Kidney (tissue), 14 donors: ENCODE results near the gene COPS3. TPM values are rescaled to one million over a fixed set of nuclear protein-coding genes. Genes with fewer than 3 reads are reported as not detected.

Experiments
- DNase-seq, 5 donors: peaks; one replicate each; pipeline ENCODE4 v3.0.0-alpha.2; 2013 to 2020
- FAIRE-seq: peaks from 2 replicates; lab custom pipeline; 2012; peaks lifted over from hg19 to GRCh38; lab: Jason Lieb, UNC
- H3K27ac ChIP-seq, 2 donors: one replicate each; pipeline ENCODE4 v1.7.0; 2013; ENCODE audit warnings: low read depth in 2 of 2, low read length in 2 of 2, inconsistent platforms in 1 of 2
- H3K27me3 ChIP-seq: one replicate; pipeline ENCODE4 v1.7.1; 2013; ENCODE audit warnings: low read length, inconsistent platforms; ENCODE audit not compliant: control insufficient read depth, insufficient read depth
- H3K36me3 ChIP-seq, 3 donors: one replicate each; pipeline versions ENCODE4 v1.7.0 to v1.7.1; 2013; ENCODE audit warnings: low read length in 3 of 3, control low read depth in 1 of 3, inconsistent platforms in 1 of 3; ENCODE audit not compliant: insufficient read depth in 3 of 3, control insufficient read depth in 2 of 3
- H3K4me1 ChIP-seq, 3 donors: one replicate each; pipeline versions ENCODE4 v1.7.0 to v1.7.1; 2013; ENCODE audit warnings: low read length in 3 of 3, inconsistent platforms in 1 of 3, low read depth in 1 of 3; ENCODE audit not compliant: control insufficient read depth in 2 of 3, insufficient read depth in 2 of 3
- H3K4me3 ChIP-seq, 3 donors: one replicate each; pipeline versions ENCODE4 v1.7.0 to v1.8.1; 2013; ENCODE audit warnings: low read length in 3 of 3, control low read depth in 1 of 3, inconsistent platforms in 1 of 3
- H3K9ac ChIP-seq, 3 donors: one replicate each; pipeline versions ENCODE4 v1.7.0 to v1.7.1; 2013; ENCODE audit warnings: low read length in 3 of 3, control low read depth in 1 of 3, inconsistent platforms in 1 of 3
- H3K9me3 ChIP-seq, 3 donors: one replicate each; pipeline versions ENCODE4 v1.7.0 to v1.7.1; 2013; ENCODE audit warnings: low read length in 3 of 3, control low read depth in 1 of 3, inconsistent platforms in 1 of 3; ENCODE audit not compliant: control insufficient read depth in 2 of 3, insufficient read depth in 1 of 3
- CTCF ChIP-seq: IDR thresholded peaks from 3 replicates; pipeline ENCODE4 v1.5.1; 2012; ENCODE audit warnings: mild to moderate bottlenecking, moderate library complexity, borderline replicate concordance; ENCODE audit not compliant: insufficient read depth; ENCODE audit errors: extremely low read depth
- intact Hi-C: fragments of 100-400 bp; cut with DNase I; formaldehyde crosslinking; loops from one replicate; pipeline ENCODE4 v1.11.1; 2022
- polyA plus RNA-seq: library from polyadenylated mRNA; stranded (reverse); fragments of 350-450 nt; fragmentation: Illumina TruSeq; extraction: RNeasy Lipid Tissue Mini Kit (QIAGEN cat#74804); gene quantifications from one replicate; pipeline ENCODE4 v1.2.3, GENCODE V29; 2014; ENCODE audit warnings: low read depth, low replicate concordance; ENCODE audit not compliant: insufficient read depth
- total RNA-seq: library from RNA; stranded (reverse); fragmentation: NEBNext Ultra II Directional; extraction: Animal tissue kit (Norgen Biotek cat#: 25700); gene quantifications from one replicate; pipeline ENCODE4 v1.2.1, GENCODE V29; 2021
- donor health status: control.
- donor health status: control.
- donor health status: control.
- donor health status: control.
- donor health status: control.
- donor health status: DM: yes; HTN: yes; CAD: no.
- donor health status: Normal renal cell carcinoma (clear cell type).

The COPS3 gene
- total and polyA plus RNA-seq, 2 donors from 2014 or later, result 46.9 to 48.1 TPM

DNA sequence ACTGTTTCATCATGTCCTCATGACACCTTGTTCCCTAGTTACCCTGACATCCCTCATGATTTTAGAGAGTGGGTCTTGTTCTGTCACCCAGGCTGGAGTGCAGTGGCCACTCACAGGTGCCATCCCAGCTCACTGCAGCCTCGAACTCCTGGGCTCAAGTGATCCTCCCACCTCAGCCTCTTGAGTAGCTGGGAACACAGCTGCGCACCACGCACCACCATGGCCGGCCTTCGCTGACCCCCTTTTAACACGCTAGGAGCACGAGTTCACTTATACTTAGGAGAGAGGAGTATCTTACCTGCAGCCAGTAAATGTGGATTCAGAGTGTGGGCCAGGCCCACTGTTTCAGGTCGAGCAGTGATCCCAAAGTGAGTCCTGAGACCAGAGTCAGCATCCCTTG, 43.6 kb upstream of the COPS3 start:
- Histone ChIP-seq H3K4me3 (no peak overlapping the region), H3K36me3 (no peaks in the 10 kb centered on the region), H3K4me1 (no peaks in the 10 kb centered on the region), H3K9ac (no peak overlapping the region), H3K27ac (no peak overlapping the region), H3K27me3 (no peaks in the 10 kb centered on the region), H3K9me3 (no peaks in the 10 kb centered on the region)
- no peak for FAIRE-seq
- intact Hi-C loops, result no loop called here
- TF ChIP-seq CTCF, result no peak
- peak in 2 of 5 donors; percentile 25 to 46 for DNase-seq

- H3K9ac ChIP-seq, result no peak overlapping the region
Observed at GRCh38 chr17:17322516-17323510, 41.8 kb upstream of the COPS3 start.

GRCh38 chr17:17321356-17322025, 40.4 kb upstream of the COPS3 start:
- H3K9ac ChIP-seq, result no peak overlapping the region
- DNase-seq (peak in 1 of 5 donors; percentile 35), FAIRE-seq (no peak)
- no peak overlapping the region for H3K27ac ChIP-seq
- H3K4me1 ChIP-seq, result no peaks in the 10 kb centered on the region
- TF ChIP-seq CTCF, result no peak
- H3K9me3 ChIP-seq, result no peaks in the 10 kb centered on the region
- no peaks in the 10 kb centered on the region for H3K27me3 ChIP-seq
- H3K36me3 ChIP-seq, result no peaks in the 10 kb centered on the region
- intact Hi-C loops, result no loop called here
- no peak overlapping the region for H3K4me3 ChIP-seq

More at GRCh38 chr17:17322516-17323510, 41.8 kb upstream of the COPS3 start:
- no peak for TF ChIP-seq CTCF
- H3K36me3 ChIP-seq, result no peaks in the 10 kb centered on the region
- FAIRE-seq, result no peak
- peak in 1 of 5 donors; percentile 48 for DNase-seq
- no peaks in the 10 kb centered on the region for H3K4me1 ChIP-seq
- no peaks in the 10 kb centered on the region for H3K9me3 ChIP-seq
- H3K27ac ChIP-seq, result no peak overlapping the region
- no peak overlapping the region for H3K4me3 ChIP-seq
- intact Hi-C loops, result no loop called here
- no peaks in the 10 kb centered on the region for H3K27me3 ChIP-seq
